K562 (cell line): ENCODE measurements around the gene ORAI2. TPM values are rescaled to one million over a fixed set of nuclear protein-coding genes. Genes with fewer than 3 reads are reported as not detected.

Experiments used
- ATAC-seq: fragments of 200-7000 bp; cut with Tn5 transposase; 3 replicates; pipeline ENCODE4 v1.9.1; 2020; ENCODE audit warnings: moderate library complexity
- Bru-seq: library from RNA; stranded (reverse); fragments of 400-500 nt; gene quantifications from one replicate; lab custom pipeline; 2021; lab: Mats Ljungman, UMichigan
- BruChase-seq, 2 experiments: library from RNA; stranded (reverse); fragments of 400-500 nt; gene quantifications; one replicate each; lab custom pipeline; 2021; lab: Mats Ljungman, UMichigan
- BruUV-seq: library from RNA; stranded (reverse); fragments of 400-500 nt; replicated peaks from 2 replicates; lab custom pipeline; 2021; lab: Mats Ljungman, UMichigan
- CTCF ChIA-PET: fragments of 300-600 bp; formaldehyde crosslinking; extraction: SDS; loops from one replicate; lab custom pipeline; 2021; ENCODE audit warnings: low intra/inter-chr PET ratio; lab: Yijun Ruan, JAX
- POLR2A ChIA-PET: fragments of 300-600, 350-650 bp; sonication (Branson Sonifier 250); formaldehyde crosslinking; extraction: SDS; loops from one replicate; lab custom pipeline; 2021; ENCODE audit warnings: antibody characterized with exemption, inconsistent platforms; lab: Yijun Ruan, JAX
- DNase-seq, 4 experiments: peaks; one replicate each; pipeline versions ENCODE4 v3.0.0 to v3.0.0-alpha.2; 2011 to 2018; ENCODE audit warnings: low spot score in 3 of 4, mixed read lengths in 3 of 4; ENCODE audit errors: extremely low read depth in 1 of 4
- FAIRE-seq: peaks from 2 replicates; lab custom pipeline; 2011; peaks lifted over from hg19 to GRCh38; lab: Jason Lieb, UNC
- H2AFZ ChIP-seq: 2 replicates; pipeline ENCODE4 v1.6.0; 2011; ENCODE audit warnings: low read depth, low read length, control low read depth, inconsistent platforms
- H3K27ac ChIP-seq: fragments of 200-600 bp; 3 replicates; pipeline ENCODE4 v1.8.0; 2011; ENCODE audit warnings: low read depth, mild to moderate bottlenecking, control low read depth, inconsistent platforms, low read length, moderate library complexity, mixed read lengths; ENCODE audit errors: extremely low read depth
- H3K27me3 ChIP-seq, 2 experiments: fragments of 300-600 bp in 1 of 2; 2 replicates in 1 of 2; 3 replicates in 1 of 2; pipeline versions ENCODE4 v1.6.0 to v1.8.0; 2011; ENCODE audit warnings: inconsistent platforms in 2 of 2, low read length in 2 of 2, mild to moderate bottlenecking in 1 of 2, mixed read lengths in 1 of 2, moderate library complexity in 1 of 2; ENCODE audit not compliant: control insufficient read depth in 2 of 2, insufficient read depth in 2 of 2
- H3K36me3 ChIP-seq: fragments of 300-600 bp; 3 replicates; pipeline ENCODE4 v1.8.0; 2011; ENCODE audit warnings: mild to moderate bottlenecking, low read length, inconsistent platforms; ENCODE audit not compliant: control insufficient read depth, insufficient read depth
- H3K4me1 ChIP-seq, 2 experiments: fragments of 200-600 bp in 1 of 2; replicated peaks in 1 of 2; 2 replicates in 1 of 2; 3 replicates in 1 of 2; pipeline versions ENCODE4 v1.5.1 to v1.8.0; 2011; ENCODE audit warnings: inconsistent platforms in 2 of 2, low read length in 2 of 2, mild to moderate bottlenecking in 1 of 2, mixed read lengths in 1 of 2, moderate library complexity in 1 of 2; ENCODE audit not compliant: control insufficient read depth in 2 of 2, insufficient read depth in 2 of 2
- H3K4me2 ChIP-seq: 2 replicates; pipeline ENCODE4 v1.6.1; 2011; ENCODE audit warnings: low read length, control low read depth, inconsistent platforms, mixed read lengths; ENCODE audit not compliant: insufficient read depth
- H3K4me3 ChIP-seq: fragments of 200-600 bp; sonication (generic), shearing (Covaris generic); 2 replicates; pipeline ENCODE4 v1.5.1; 2016; ENCODE audit warnings: control low read depth, inconsistent platforms
- H3K79me2 ChIP-seq: fragments of 200-600 bp; 3 replicates; pipeline ENCODE4 v1.8.0; 2011; ENCODE audit warnings: low read length, inconsistent platforms; ENCODE audit not compliant: control insufficient read depth, insufficient read depth
- H3K9ac ChIP-seq, 2 experiments: 2 replicates each; pipeline versions ENCODE4 v1.6.0 to v1.6.1; 2011; ENCODE audit warnings: low read depth in 2 of 2, low read length in 2 of 2, control low read depth in 1 of 2, inconsistent platforms in 1 of 2, mild to moderate bottlenecking in 1 of 2, mixed read lengths in 1 of 2; ENCODE audit not compliant: insufficient read depth in 1 of 2
- H3K9me1 ChIP-seq: one replicate; pipeline ENCODE4 v1.6.0; 2011; ENCODE audit warnings: inconsistent platforms, mild to moderate bottlenecking, low read length, moderate library complexity; ENCODE audit not compliant: control insufficient read depth, insufficient read depth
- H3K9me3 ChIP-seq: replicated peaks from 2 replicates; pipeline ENCODE4 v1.5.1; 2011; ENCODE audit warnings: low read depth, low read length, inconsistent platforms; ENCODE audit not compliant: control insufficient read depth, insufficient read depth
- H4K20me1 ChIP-seq: replicated peaks from 2 replicates; pipeline ENCODE4 v1.6.1; 2011; ENCODE audit warnings: low read length, inconsistent platforms, mixed read lengths; ENCODE audit not compliant: control insufficient read depth, insufficient read depth
- NFIC ChIP-seq: fragments of 450-650 bp; IDR thresholded peaks from 2 replicates; pipeline ENCODE4 v1.6.1; 2017; ENCODE audit warnings: mild to moderate bottlenecking, inconsistent platforms
- TAF1 ChIP-seq: IDR thresholded peaks from 2 replicates; pipeline ENCODE4 v1.6.1; 2011; ENCODE audit warnings: mild to moderate bottlenecking, low read length, moderate library complexity; ENCODE audit not compliant: insufficient read depth, control insufficient read depth, severe bottlenecking; ENCODE audit errors: extremely low read depth
- WGBS: fragments of 100-300 bp; shearing (Covaris generic); methylation state at CpG from one replicate; pipeline ENCODE4 v1.1.6; 2016; ENCODE audit warnings: low coverage, mixed read lengths; ENCODE audit not compliant: insufficient coverage; ENCODE audit errors: missing lambda C conversion rate; 5-methylcytosine and 5-hydroxymethylcytosine counted together
- in situ Hi-C: fragments of 300-500 bp; cut with MboI; formaldehyde crosslinking; loops from 4 replicates; pipeline ENCODE4 v1.15.0; 2018; ENCODE audit warnings: inconsistent platforms, mixed read lengths
- intact Hi-C: fragments of 100-400 bp; cut with micrococcal nuclease; formaldehyde crosslinking; loops from 2 replicates; pipeline ENCODE4 v1.14.2; 2022
- long read RNA-seq, 3 experiments: library from polyadenylated mRNA in 2 of 3; library from RNA in 1 of 3; unstranded in 2 of 3; stranded (forward) in 1 of 3; transcript quantifications; one replicate each; pipeline ENCODE4 v2.0.0, GENCODE V29; 2019 to 2022
- polyA minus RNA-seq, 3 experiments: library from RNA; depleted of rRNA, polyadenylated mRNA; stranded (reverse); fragments of >200 nt; gene quantifications; 2 replicates each; pipeline ENCODE4 v1.2.3, GENCODE V29; 2011
- polyA plus RNA-seq, 8 experiments: library from polyadenylated mRNA; depleted of rRNA in 4 of 8; stranded (reverse) in 5 of 8; unstranded in 3 of 8; fragments of >200 nt; fragmentation: Nextera tagmentation in 2 of 8; fragmentation: Illumina TruSeq in 1 of 8; extraction: Ambion mirVana in 2 of 8; extraction: Trizol in 1 of 8; gene quantifications; 2 replicates each; pipeline versions ENCODE4 v1.2.1 to v1.2.3, GENCODE V29; 2011 to 2014; ENCODE audit warnings: inconsistent platforms in 1 of 8, missing spikeins in 1 of 8
- total RNA-seq, 7 experiments: library from RNA; depleted of rRNA in 6 of 7; stranded (reverse); fragments of >200 nt in 6 of 7; fragmentation: Illumina TruSeq in 2 of 7; extraction: Trizol in 2 of 7; gene quantifications; 2 replicates each; pipeline versions ENCODE4 v1.2.1 to v1.2.3, GENCODE V29; 2011 to 2021; ENCODE audit warnings: low replicate concordance in 1 of 7
- TF ChIP-seq, protein P1 (sequence below): fragments of 450-650 bp; IDR thresholded peaks from 2 replicates; pipeline ENCODE4 v1.6.1; 2016; ENCODE audit warnings: mild to moderate bottlenecking, moderate library complexity

ORAI2 gene
- total RNA-seq (2011; cell fraction: chromatin; rRNA removed; ENCODE audit: low replicate concordance), result 18.4 and 52.2 TPM in 2 replicates
- 30.3 and 37.7 TPM in 2 replicates for total RNA-seq (2011; cell fraction: nucleolus; rRNA removed)
- total RNA-seq (2011; cell fraction: nucleoplasm; rRNA removed), result 25.7 and 31.2 TPM in 2 replicates
- total RNA-seq (2014; rRNA removed) (18.3 and 23.1 TPM in 2 replicates), total RNA-seq (2014; rRNA removed; fragmentation: Illumina TruSeq; extraction: Trizol) (4.0 and 4.1 TPM in 2 replicates), total RNA-seq (2015; rRNA removed; fragmentation: Illumina TruSeq; extraction: Trizol) (9.0 and 9.2 TPM in 2 replicates), total RNA-seq (2021) (23.5 and 27.7 TPM in 2 replicates), polyA plus RNA-seq (2011; rRNA removed) (14.3 and 16.0 TPM in 2 replicates), polyA plus RNA-seq (2014; fragmentation: Illumina TruSeq; extraction: Trizol) (7.7 and 18.6 TPM in 2 replicates), polyA plus RNA-seq (2014; fragmentation: Nextera tagmentation; extraction: Ambion mirVana) (1 to 10 TPM; 1.1 to 2.0 TPM), polyA plus RNA-seq (2014; rRNA removed) (16.7 and 18.9 TPM in 2 replicates), polyA minus RNA-seq (2011; rRNA and poly(A)+ RNA removed) (11.4 and 21.4 TPM in 2 replicates), Bru-seq, nascent RNA (percentile 56 among the genes with signal in this experiment), BruChase-seq, experiment 1, labeled RNA remaining after a 2-hour chase (percentile 55 among the genes with signal in this experiment), BruChase-seq, experiment 2, labeled RNA remaining after a 6-hour chase (percentile 55 among the genes with signal in this experiment)
- 32.8 and 91.3 TPM in 2 replicates for polyA plus RNA-seq (2011; cell fraction: cytosol; rRNA removed)
- 5.5 and 11.5 TPM in 2 replicates for polyA plus RNA-seq (2011; cell fraction: nucleus; rRNA removed)
- 34.3 and 36.5 TPM in 2 replicates for polyA plus RNA-seq (2012)
- polyA minus RNA-seq (2011; cell fraction: cytosol; rRNA and poly(A)+ RNA removed), result 35.3 and 38.1 TPM in 2 replicates
- 4.0 and 4.6 TPM in 2 replicates for polyA minus RNA-seq (2011; cell fraction: nucleus; rRNA and poly(A)+ RNA removed)
- long read RNA-seq, experiment 1, full-length matches to known transcripts, result 64 of 138 reads
- long read RNA-seq, experiment 1, partial matches to known transcripts, result 51 of 138 reads
- long read RNA-seq, experiment 1, other reads (novel, unspliced or antisense), result 23 of 138 reads
- long read RNA-seq, experiment 2, full-length matches to known transcripts, result 8 of 27 reads
- long read RNA-seq, experiment 2, partial matches to known transcripts, result 2 of 27 reads
- long read RNA-seq, experiment 2, other reads (novel, unspliced or antisense), result 17 of 27 reads
- long read RNA-seq, experiment 3, full-length matches to known transcripts, result 6 of 6 reads
- long read RNA-seq, experiment 3, partial matches to known transcripts, result 0 of 6 reads
- long read RNA-seq, experiment 3, other reads (novel, unspliced or antisense), result 0 of 6 reads

GRCh38 chr7:102433219-102434038, at the start of gene ORAI2:
Gene ORAI2 (plus strand): TSS chr7:102433575. CDS start chr7:102438957, 5,382 bp downstream.
- DNase-seq (peak; percentile 89 to 99 (median 97)), ATAC-seq (peak; percentile 88), FAIRE-seq (no peak)
- WGBS, result 3% methylated on average over 32 of the region's 90 CpGs
- peaks cover 9% of the 10 kb centered on the region for H3K79me2 ChIP-seq
- H3K4me2 ChIP-seq, result peak within 1 kb of the TSS; percentile 71
- peaks cover 7% of the 10 kb centered on the region; the same call in 1 of the 3 replicates for H3K36me3 ChIP-seq
- no TSS peak for BruUV-seq
- intact Hi-C loops, result no loop called here
- H3K4me3 ChIP-seq, result peak within 1 kb of the TSS; percentile 80
- H3K27ac ChIP-seq, result peak within 1 kb of the TSS; percentile 68; the same call in 2 of the 3 replicates
- H3K9ac ChIP-seq, result peak within 1 kb of the TSS; percentile 67 to 93
- no peaks in the 10 kb centered on the region for H3K27me3 ChIP-seq
- H3K9me3 ChIP-seq, result no peaks in the 10 kb centered on the region
- in situ Hi-C loops, result no loop called here
- no peaks in the 10 kb centered on the region for H3K9me1 ChIP-seq
- peak within 1 kb of the TSS; percentile 84 for H2AFZ ChIP-seq
- POLR2A ChIA-PET, result interaction anchor here (0.6 kb wide), 1 partner anchor 24 kb away, joined by 3 read pairs; no protein-coding TSS in a partner anchor
- CTCF ChIA-PET, result no interaction called here
- H4K20me1 ChIP-seq, result no peaks in the 10 kb centered on the region
- peaks cover 18 to 50% of the 10 kb centered on the region in 2 experiments for H3K4me1 ChIP-seq
- no peak for TF ChIP-seq NFIC
- TF ChIP-seq, protein P1, sequence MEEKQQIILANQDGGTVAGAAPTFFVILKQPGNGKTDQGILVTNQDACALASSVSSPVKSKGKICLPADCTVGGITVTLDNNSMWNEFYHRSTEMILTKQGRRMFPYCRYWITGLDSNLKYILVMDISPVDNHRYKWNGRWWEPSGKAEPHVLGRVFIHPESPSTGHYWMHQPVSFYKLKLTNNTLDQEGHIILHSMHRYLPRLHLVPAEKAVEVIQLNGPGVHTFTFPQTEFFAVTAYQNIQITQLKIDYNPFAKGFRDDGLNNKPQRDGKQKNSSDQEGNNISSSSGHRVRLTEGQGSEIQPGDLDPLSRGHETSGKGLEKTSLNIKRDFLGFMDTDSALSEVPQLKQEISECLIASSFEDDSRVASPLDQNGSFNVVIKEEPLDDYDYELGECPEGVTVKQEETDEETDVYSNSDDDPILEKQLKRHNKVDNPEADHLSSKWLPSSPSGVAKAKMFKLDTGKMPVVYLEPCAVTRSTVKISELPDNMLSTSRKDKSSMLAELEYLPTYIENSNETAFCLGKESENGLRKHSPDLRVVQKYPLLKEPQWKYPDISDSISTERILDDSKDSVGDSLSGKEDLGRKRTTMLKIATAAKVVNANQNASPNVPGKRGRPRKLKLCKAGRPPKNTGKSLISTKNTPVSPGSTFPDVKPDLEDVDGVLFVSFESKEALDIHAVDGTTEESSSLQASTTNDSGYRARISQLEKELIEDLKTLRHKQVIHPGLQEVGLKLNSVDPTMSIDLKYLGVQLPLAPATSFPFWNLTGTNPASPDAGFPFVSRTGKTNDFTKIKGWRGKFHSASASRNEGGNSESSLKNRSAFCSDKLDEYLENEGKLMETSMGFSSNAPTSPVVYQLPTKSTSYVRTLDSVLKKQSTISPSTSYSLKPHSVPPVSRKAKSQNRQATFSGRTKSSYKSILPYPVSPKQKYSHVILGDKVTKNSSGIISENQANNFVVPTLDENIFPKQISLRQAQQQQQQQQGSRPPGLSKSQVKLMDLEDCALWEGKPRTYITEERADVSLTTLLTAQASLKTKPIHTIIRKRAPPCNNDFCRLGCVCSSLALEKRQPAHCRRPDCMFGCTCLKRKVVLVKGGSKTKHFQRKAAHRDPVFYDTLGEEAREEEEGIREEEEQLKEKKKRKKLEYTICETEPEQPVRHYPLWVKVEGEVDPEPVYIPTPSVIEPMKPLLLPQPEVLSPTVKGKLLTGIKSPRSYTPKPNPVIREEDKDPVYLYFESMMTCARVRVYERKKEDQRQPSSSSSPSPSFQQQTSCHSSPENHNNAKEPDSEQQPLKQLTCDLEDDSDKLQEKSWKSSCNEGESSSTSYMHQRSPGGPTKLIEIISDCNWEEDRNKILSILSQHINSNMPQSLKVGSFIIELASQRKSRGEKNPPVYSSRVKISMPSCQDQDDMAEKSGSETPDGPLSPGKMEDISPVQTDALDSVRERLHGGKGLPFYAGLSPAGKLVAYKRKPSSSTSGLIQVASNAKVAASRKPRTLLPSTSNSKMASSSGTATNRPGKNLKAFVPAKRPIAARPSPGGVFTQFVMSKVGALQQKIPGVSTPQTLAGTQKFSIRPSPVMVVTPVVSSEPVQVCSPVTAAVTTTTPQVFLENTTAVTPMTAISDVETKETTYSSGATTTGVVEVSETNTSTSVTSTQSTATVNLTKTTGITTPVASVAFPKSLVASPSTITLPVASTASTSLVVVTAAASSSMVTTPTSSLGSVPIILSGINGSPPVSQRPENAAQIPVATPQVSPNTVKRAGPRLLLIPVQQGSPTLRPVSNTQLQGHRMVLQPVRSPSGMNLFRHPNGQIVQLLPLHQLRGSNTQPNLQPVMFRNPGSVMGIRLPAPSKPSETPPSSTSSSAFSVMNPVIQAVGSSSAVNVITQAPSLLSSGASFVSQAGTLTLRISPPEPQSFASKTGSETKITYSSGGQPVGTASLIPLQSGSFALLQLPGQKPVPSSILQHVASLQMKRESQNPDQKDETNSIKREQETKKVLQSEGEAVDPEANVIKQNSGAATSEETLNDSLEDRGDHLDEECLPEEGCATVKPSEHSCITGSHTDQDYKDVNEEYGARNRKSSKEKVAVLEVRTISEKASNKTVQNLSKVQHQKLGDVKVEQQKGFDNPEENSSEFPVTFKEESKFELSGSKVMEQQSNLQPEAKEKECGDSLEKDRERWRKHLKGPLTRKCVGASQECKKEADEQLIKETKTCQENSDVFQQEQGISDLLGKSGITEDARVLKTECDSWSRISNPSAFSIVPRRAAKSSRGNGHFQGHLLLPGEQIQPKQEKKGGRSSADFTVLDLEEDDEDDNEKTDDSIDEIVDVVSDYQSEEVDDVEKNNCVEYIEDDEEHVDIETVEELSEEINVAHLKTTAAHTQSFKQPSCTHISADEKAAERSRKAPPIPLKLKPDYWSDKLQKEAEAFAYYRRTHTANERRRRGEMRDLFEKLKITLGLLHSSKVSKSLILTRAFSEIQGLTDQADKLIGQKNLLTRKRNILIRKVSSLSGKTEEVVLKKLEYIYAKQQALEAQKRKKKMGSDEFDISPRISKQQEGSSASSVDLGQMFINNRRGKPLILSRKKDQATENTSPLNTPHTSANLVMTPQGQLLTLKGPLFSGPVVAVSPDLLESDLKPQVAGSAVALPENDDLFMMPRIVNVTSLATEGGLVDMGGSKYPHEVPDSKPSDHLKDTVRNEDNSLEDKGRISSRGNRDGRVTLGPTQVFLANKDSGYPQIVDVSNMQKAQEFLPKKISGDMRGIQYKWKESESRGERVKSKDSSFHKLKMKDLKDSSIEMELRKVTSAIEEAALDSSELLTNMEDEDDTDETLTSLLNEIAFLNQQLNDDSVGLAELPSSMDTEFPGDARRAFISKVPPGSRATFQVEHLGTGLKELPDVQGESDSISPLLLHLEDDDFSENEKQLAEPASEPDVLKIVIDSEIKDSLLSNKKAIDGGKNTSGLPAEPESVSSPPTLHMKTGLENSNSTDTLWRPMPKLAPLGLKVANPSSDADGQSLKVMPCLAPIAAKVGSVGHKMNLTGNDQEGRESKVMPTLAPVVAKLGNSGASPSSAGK, result no peak
- TF ChIP-seq TAF1, result no peak
